ENCODE data around the gene ZC3H12D. TPM values are rescaled to one million over a fixed set of nuclear protein-coding genes. Genes with fewer than 3 reads are reported as not detected.

ZC3H12D gene
- total RNA-seq, result under 0.01 TPM in 2 replicates

GRCh38 chr6:149484733-149485700 lies at the start of gene ZC3H12D:
Gene ZC3H12D, minus strand, starts transcription at chr6:149485014. Its CDS starts 10,471 bp downstream, at chr6:149474543.

GRCh38 chr6:149400050-149400449 lies 84.8 kb downstream of the ZC3H12D start, which contains the start of gene SUMO4:
Gene SUMO4, plus strand, starts transcription at chr6:149400262. Its CDS starts 130 bp downstream, at chr6:149400392.

Other genes with a start within 250 kb of the ZC3H12D start
- 13.5 and 22.0 TPM in 2 replicates for gene TAB2, start 167.3 kb downstream of the ZC3H12D start, total RNA-seq
- gene SUMO4, start 84.8 kb downstream of the ZC3H12D start, total RNA-seq, result 1.1 and 1.8 TPM in 2 replicates
- 25.3 and 25.4 TPM in 2 replicates for gene PPIL4, start 61.0 kb upstream of the ZC3H12D start, total RNA-seq
- gene GINM1, start 81.4 kb upstream of the ZC3H12D start, total RNA-seq, result 29.0 and 52.3 TPM in 2 replicates
- 26.7 TPM in 2 replicates for gene KATNA1, start 163.7 kb upstream of the ZC3H12D start, total RNA-seq
- gene LATS1, start 233.1 kb upstream of the ZC3H12D start, total RNA-seq, result 6.2 and 8.9 TPM in 2 replicates

Data from endothelial cell of coronary artery (primary cell).